Measurements from ENCODE around the gene TMEM132D. TPM values are rescaled to one million over a fixed set of nuclear protein-coding genes. Genes with fewer than 3 reads are reported as not detected.

TMEM132D gene
- total RNA-seq, 1 experiment from 2014 or later, result 1.4 TPM

GRCh38 chr12:129110575-129110974 lies 793.2 kb downstream of the TMEM132D start (continued):
- TF ChIP-seq FOXK1 (CRISPR knock-in tag; IDR thresholded peaks at IDR 0.05), result no peak
- no peak for TF ChIP-seq ZMAT4 (CRISPR knock-in tag; IDR thresholded peaks at IDR 0.05)
- TF ChIP-seq, protein P1, sequence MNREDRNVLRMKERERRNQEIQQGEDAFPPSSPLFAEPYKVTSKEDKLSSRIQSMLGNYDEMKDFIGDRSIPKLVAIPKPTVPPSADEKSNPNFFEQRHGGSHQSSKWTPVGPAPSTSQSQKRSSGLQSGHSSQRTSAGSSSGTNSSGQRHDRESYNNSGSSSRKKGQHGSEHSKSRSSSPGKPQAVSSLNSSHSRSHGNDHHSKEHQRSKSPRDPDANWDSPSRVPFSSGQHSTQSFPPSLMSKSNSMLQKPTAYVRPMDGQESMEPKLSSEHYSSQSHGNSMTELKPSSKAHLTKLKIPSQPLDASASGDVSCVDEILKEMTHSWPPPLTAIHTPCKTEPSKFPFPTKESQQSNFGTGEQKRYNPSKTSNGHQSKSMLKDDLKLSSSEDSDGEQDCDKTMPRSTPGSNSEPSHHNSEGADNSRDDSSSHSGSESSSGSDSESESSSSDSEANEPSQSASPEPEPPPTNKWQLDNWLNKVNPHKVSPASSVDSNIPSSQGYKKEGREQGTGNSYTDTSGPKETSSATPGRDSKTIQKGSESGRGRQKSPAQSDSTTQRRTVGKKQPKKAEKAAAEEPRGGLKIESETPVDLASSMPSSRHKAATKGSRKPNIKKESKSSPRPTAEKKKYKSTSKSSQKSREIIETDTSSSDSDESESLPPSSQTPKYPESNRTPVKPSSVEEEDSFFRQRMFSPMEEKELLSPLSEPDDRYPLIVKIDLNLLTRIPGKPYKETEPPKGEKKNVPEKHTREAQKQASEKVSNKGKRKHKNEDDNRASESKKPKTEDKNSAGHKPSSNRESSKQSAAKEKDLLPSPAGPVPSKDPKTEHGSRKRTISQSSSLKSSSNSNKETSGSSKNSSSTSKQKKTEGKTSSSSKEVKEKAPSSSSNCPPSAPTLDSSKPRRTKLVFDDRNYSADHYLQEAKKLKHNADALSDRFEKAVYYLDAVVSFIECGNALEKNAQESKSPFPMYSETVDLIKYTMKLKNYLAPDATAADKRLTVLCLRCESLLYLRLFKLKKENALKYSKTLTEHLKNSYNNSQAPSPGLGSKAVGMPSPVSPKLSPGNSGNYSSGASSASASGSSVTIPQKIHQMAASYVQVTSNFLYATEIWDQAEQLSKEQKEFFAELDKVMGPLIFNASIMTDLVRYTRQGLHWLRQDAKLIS (CRISPR knock-in tag; IDR thresholded peaks at IDR 0.05; ENCODE audit: borderline replicate concordance), result no peak
- TF ChIP-seq, protein P2, sequence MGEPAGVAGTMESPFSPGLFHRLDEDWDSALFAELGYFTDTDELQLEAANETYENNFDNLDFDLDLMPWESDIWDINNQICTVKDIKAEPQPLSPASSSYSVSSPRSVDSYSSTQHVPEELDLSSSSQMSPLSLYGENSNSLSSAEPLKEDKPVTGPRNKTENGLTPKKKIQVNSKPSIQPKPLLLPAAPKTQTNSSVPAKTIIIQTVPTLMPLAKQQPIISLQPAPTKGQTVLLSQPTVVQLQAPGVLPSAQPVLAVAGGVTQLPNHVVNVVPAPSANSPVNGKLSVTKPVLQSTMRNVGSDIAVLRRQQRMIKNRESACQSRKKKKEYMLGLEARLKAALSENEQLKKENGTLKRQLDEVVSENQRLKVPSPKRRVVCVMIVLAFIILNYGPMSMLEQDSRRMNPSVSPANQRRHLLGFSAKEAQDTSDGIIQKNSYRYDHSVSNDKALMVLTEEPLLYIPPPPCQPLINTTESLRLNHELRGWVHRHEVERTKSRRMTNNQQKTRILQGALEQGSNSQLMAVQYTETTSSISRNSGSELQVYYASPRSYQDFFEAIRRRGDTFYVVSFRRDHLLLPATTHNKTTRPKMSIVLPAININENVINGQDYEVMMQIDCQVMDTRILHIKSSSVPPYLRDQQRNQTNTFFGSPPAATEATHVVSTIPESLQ (CRISPR knock-in tag; IDR thresholded peaks at IDR 0.05), result no peak
- TF ChIP-seq FOXJ3 (CRISPR knock-in tag; IDR thresholded peaks at IDR 0.05; ENCODE audit: borderline replicate concordance), result no peak
- TF ChIP-seq JAZF1 (CRISPR knock-in tag; IDR thresholded peaks at IDR 0.05), result no peak
- no peak for TF ChIP-seq FOXP4 (CRISPR knock-in tag; IDR thresholded peaks at IDR 0.05)

DNA sequence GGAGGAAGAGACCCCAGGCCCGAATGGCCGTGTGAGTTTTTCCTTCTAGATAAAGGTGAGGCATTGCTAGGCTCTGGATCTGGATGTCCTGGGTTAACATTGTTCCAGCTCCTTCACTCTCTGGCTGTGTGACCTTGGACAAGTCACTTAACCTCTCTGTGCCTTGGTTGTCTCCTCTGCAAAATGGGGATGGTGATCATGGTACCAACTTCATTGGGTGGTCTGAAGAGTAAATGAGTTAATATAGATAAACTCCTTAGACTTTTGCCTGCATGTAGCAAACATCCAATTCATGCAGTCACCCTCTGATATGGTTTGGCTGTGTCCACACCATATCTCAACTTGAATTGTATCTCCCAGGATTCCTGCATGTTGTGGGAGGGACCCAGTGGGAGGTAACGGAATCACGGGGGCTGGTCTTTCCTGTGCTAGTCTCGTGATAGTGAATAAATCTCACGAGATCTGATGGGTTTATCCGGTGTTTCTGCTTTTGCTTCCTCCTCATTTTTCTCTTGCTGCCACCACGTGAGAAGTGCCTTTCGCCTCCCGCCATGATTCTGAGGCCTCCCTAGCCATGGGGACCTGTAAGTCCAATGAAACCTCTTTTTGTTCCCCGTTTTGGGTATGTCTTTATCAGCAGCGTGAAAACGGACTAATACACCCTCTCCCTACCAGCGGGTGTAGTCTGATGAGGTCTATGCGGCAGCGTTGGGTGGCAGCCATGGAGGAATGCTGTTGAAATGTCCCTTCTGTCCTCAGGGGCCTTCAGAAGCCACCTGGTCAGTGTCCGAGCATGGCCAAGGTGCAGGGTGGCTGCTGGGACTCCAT lies 794.4 kb downstream of the TMEM132D start:
- DNase-seq (ENCODE audit: low spot score) (no peak), ATAC-seq (no peak)
- H3K4me1 Mint-ChIP-seq, result no peaks in the 10 kb centered on the region
- peaks cover 59% of the 10 kb centered on the region for H3K36me3 Mint-ChIP-seq
- no peak overlapping the region for H3K4me3 Mint-ChIP-seq
- no peak overlapping the region for H3K27ac Mint-ChIP-seq
- peaks cover 67% of the 10 kb centered on the region for H3K9me3 Mint-ChIP-seq
- no peak for TF ChIP-seq CREB1 (CRISPR knock-in tag; IDR thresholded peaks at IDR 0.05)
- TF ChIP-seq, protein P3, sequence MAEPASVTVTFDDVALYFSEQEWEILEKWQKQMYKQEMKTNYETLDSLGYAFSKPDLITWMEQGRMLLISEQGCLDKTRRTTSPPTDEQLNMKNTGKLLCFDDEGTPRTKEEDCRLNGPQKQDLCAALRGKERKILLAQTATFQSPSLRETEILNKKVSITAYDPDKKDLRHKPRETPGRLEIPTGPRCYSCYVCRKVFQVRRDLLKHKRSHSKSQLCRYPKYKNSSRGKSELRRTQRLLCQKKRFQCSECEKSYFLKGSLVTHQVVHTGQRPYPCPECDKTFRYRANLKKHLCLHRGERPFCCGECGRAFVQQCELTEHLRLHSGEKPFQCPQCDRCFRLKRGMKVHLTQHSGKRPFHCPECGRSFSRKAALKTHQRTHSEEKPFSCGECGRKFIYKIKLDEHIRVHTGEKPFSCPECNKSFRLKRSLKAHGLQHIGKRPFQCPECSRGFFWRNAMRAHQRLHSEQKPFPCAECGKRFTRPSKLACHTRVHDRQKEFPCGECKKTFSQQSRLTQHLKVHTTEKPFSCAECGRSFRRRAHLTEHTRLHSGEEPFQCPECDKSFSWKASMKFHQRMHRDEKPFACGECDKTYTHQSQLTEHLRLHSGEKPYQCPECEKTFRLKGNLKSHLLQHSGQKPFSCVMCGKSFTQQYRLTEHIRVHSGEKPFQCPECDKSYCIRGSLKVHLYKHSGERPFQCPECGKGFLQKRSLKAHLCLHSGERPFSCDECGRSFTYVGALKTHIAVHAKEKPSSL (CRISPR knock-in tag; conservative IDR thresholded peaks at IDR 0.05), result no peak
- TF ChIP-seq, protein P2 (CRISPR knock-in tag; IDR thresholded peaks at IDR 0.05), result no peak
- no peak for TF ChIP-seq FOXJ3 (CRISPR knock-in tag; IDR thresholded peaks at IDR 0.05; ENCODE audit: borderline replicate concordance)
- TF ChIP-seq ZNF671 (CRISPR knock-in tag; IDR thresholded peaks at IDR 0.05), result no peak
- TF ChIP-seq E2F4 (CRISPR knock-in tag; IDR thresholded peaks at IDR 0.05; ENCODE audit: borderline replicate concordance, low read depth), result no peak
- no peak for TF ChIP-seq JUN (CRISPR knock-in tag; IDR thresholded peaks at IDR 0.05)
- no peak for TF ChIP-seq FOXP1 (CRISPR knock-in tag; IDR thresholded peaks at IDR 0.05; ENCODE audit: borderline replicate concordance)
- TF ChIP-seq ETV6 (CRISPR knock-in tag; IDR thresholded peaks at IDR 0.05), result no peak
- TF ChIP-seq, protein P4, sequence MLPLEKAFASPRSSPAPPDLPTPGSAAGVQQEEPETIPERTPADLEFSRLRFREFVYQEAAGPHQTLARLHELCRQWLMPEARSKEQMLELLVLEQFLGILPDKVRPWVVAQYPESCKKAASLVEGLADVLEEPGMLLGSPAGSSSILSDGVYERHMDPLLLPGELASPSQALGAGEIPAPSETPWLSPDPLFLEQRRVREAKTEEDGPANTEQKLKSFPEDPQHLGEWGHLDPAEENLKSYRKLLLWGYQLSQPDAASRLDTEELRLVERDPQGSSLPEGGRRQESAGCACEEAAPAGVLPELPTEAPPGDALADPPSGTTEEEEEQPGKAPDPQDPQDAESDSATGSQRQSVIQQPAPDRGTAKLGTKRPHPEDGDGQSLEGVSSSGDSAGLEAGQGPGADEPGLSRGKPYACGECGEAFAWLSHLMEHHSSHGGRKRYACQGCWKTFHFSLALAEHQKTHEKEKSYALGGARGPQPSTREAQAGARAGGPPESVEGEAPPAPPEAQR (CRISPR knock-in tag; IDR thresholded peaks at IDR 0.05), result no peak
- TF ChIP-seq NFATC4 (CRISPR knock-in tag; IDR thresholded peaks at IDR 0.05), result no peak
- TF ChIP-seq SMAD4 (CRISPR knock-in tag; IDR thresholded peaks at IDR 0.05), result no peak
- TF ChIP-seq MYBL2 (CRISPR knock-in tag; IDR thresholded peaks at IDR 0.05), result no peak
- H3K27me3 Mint-ChIP-seq (ENCODE audit: low read depth), result peaks cover 6% of the 10 kb centered on the region
- POLR2A ChIA-PET, result no interaction called here
- CTCF ChIA-PET, result no interaction called here

All from WTC11 (cell line).